LHCN-M2 (cell line): ENCODE data around the gene HAGHL. TPM values are rescaled to one million over a fixed set of nuclear protein-coding genes. Genes with fewer than 3 reads are reported as not detected.
"Not testable (repeated sequence)": the region's sequence is repeated elsewhere in the genome, so short reads cannot be mapped to it uniquely, and the experiment has no call there.

Source experiments
- DNase-seq: peaks from one replicate; pipeline ENCODE4 v3.0.0-alpha.2; 2012; ENCODE audit warnings: low read depth
- total RNA-seq: library from RNA; depleted of rRNA; stranded (reverse); fragments of >200 nt; gene quantifications from 2 replicates; pipeline ENCODE4 v1.2.3, GENCODE V29; 2014

HAGHL gene
- total RNA-seq, 1 experiment from 2014 or later: 19.2 TPM

DNA sequence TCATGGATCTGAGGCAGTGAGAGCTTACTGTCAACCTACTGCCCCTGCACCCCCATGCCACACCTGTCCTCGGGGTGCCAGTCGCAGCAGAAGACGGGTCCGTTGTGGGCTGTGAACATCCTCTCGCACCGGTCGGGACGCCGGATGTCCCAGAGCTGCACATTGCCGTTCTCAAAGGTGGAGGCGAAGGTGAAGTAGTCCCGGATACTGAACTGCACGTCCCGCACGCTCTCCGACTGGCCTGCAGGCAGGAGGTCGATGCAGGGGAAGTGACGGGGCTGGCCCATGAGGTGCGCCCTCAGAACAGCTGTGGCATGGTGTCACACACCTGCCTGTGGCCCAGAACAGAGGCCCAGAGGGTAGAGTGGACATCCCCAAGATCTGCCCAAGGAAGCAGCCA lies 39.4 kb upstream of the HAGHL start:
- no peak for DNase-seq

- no peak for DNase-seq
Measured at GRCh38 chr16:689175-689897, 37.6 kb upstream of the HAGHL start.

DNA sequence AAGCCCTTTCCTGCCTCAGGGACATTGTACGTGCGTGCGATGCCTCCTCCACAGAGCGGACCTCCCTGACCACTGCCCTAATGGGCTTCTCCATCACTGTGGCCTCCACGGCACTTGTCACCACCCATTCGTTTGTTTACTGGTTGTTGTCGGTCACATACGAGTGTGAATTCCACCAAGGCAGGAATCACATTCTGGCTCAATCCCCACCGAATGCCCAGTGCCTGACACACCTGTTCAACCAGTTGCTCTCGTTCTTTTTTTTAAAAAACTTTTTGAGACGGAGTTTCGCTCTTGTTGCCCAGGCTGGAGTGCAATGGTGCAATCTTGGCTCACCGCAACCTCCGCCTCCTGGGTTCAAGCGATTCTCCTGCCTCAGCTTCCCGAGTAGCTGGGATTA lies 35.7 kb upstream of the HAGHL start:
- DNase-seq: not testable (repeated sequence)

DNA sequence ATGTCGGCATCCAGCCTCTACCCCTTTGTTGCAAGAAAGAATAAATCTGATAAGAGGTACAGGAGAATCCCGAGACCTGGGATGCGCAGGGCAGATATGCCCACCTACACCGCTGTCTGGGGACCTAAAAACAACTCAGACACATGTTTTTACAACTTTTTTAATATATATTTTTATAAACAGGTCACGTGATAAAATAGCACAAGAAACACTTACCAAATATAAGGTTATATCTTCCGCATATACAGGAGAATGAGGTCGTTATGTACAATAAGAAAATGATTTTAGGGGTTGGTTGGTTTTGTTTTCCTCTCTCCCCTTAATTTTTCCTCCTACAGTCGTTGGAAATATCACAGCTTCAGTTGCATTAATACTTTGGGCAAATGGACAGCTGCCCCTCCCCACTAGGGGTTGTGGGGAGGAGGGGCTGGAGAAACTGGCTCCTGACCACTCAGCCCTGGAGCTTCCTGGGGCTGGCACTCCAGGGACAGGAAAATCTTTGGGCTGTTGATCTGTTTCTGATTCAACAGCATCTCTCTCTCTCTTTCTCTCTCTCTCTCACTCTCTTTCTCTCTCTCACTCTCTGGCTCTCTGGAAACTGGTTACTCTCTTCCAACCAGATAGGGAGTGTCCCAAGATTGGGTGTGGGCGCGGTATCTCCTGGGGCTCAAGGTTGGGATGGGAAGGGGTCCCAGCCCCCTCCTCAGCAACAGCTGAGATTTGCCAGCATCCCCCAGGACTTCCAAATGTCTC lies 34.4 kb upstream of the HAGHL start:
- DNase-seq: no peak

DNA sequence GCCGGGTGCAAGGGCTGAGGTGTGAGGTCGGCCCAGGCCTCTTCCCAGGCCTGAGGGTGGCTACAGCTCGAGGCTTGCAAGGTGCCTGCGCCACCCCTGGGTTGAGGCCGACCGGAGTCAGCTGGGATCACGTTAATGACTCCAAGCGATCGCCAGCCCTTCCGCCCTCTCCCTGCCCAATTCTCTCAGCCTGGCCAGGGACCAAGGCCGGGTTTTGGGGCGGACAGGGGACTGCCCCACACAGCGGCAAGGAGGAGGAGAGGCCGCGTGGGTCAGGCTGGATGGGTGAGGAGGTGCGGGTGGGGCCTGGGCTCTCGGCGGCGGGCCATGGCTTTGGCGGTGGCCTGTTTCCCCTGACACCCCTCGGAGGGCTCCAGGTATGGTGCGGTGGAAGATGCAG lies 33.5 kb upstream of the HAGHL start:
- no peak for DNase-seq

DNA sequence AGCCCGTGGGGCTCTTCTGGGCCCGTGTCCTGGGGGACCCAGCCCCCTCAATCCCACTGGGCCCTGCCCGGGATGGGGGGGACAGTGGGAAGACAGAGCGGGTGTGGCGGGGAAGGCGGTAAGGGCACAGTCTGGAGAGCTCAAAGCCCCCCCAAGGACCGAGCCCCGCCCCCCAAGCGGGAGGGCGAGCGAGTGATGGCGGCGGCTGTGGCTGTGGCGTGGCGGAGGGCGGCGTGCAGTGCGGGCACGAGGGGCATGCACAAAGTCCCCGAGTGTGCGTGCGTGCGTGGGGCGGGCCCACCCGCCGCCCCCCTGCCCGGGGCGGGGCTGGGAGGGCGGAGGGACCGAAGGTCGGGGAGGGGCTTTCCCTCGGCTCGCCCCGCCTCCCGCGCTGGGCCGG lies 33.1 kb upstream of the HAGHL start:
- no peak for DNase-seq

- DNase-seq: no peak
Measured at GRCh38 chr16:694187-694862, 32.6 kb upstream of the HAGHL start.

- DNase-seq: no peak
Measured at GRCh38 chr16:694863-695354, 32.0 kb upstream of the HAGHL start.

DNA sequence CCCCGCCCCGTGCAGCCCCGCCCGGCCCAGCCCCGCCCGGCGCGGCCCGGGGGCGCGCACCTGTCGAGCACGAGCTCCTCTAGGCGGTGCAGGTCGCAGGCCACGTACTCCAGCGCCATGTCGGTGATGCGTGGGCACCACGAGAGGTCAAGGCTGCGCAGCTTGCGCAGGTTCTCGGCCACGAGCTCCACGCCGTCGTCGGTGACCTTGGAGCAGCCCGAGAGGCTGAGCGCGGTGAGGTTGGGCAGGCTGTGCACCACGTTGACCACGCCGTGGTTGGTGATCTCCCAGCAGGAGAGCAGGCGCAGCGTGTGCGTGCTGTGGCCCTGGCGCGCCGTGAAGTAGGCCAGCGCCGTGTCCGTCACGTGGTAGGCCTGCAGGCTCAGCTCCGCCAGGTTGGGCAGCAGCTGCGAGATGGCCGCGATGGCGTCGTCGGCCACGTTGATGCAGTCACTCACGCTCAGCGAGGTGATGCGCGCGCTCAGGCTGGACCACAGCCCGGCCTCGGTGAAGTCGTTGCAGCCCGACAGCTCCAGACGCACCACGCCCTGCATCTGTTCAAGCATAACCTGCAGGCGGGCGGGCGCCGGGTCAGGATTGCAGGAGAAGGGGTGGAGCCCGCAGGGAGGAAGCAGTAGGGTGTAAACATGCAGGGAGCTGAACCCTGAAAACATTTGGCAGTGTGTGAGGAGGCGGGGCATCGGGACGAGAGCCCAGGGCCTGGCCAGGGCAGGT lies 31.4 kb upstream of the HAGHL start:
- DNase-seq: no peak

DNA sequence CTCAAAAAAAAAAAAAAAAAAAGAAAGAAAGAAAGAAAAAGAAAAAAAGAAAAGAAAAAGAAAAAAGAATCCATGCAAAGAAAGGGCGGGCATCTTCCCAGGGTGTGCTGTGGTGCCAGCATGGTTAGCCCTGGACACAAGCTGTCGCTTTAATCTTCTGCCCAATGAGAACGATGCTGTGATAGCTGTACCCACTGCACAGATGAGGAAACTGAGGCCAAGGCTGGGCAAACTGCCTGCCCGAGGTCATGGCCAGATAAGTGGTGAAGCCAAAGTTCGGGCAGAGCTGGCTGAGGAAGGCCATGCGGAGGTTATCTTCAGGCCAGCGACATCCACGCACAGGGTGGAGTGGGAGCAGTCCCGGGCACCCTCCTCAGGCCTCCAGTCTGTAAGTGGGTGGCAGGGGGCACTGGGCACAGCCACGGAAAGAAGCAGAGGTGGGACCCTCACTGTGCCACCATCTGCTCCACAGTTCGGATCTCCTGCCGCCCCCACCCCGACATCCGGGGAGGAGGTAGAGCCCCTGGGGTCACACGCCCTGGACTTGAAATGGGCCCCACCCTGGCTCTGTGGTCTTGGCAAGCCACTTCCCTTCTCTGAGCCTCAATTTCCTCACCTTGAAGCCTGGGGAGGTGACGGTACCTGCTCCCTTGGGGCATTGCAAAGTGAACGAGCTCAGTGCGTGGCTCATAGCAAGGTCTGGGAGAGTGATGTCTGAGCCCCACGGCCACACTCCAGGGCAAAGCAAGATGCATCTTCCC lies 27.8 kb upstream of the HAGHL start:
- no peak for DNase-seq

- no peak for DNase-seq
Measured at GRCh38 chr16:700684-701584, 26.0 kb upstream of the HAGHL start.

GRCh38 chr16:702341-702740 lies 24.6 kb upstream of the HAGHL start:
- DNase-seq: no peak

GRCh38 chr16:703406-703805 lies 23.5 kb upstream of the HAGHL start:
- DNase-seq: no peak

DNA sequence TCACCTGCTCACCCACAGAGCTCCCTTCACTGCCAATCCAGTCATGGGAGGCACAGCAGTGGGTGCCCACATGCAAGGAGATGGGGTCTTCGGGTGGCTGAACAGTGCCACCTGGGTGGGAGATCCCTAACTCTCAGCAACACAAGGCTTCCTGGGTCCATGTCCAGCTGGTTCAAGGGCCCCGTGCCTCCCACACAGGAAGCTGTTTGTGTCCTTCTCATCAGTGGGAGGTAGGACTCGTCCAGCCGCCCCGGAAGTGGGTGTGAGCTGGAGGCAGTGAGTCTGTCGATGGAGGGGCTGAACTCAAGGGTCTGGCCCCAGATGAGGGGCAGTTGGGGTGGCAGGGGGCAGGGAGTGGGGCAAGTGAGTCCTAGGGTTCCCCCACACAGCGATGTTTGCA lies 22.9 kb upstream of the HAGHL start:
- DNase-seq: no peak

GRCh38 chr16:704552-705380 lies 22.1 kb upstream of the HAGHL start:
- no peak for DNase-seq

DNA sequence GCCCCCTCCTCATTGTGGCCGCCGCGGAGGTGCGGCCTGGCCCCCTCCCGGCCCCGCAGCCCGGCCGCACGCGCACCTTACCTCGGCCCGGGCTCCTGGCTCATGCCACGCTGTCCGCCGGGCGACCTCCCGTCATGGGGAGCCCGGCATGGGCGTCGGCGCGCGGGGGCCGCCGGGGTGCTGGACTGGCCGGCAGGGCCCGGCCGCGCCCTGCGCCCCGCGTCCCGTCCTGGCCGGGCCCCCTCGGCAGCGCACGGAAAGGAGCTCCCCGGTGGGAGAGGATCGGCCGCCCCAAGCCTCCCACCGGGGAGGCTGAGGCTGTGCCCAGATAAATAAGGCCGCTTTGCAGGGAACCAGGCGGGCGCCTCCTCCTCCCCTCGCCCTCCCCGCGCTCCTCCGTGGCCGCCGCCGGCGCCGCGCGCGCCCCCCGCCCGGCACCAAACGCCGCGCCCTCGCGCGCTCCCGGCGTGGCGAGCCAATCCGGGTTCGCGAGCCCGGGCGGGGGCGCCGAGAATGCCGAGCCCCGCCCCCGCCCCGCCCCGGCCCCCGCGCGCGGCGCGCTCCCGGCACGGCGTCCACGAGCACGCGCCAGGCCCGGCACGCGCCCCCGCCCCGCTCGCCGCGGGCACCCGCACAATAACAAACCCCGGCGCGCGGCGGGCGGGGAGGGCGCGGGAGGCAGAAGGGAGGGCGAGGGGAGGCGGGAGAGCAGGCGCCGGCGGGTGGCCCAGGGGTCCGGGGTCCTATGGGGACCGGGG lies 21.3 kb upstream of the HAGHL start, which contains the start of gene FBXL16:
TSS of gene FBXL16 (minus strand) at position 371 of the 758 bp plus-strand sequence. CDS start 8,396 bp downstream, outside the sequence.
- DNase-seq: no peak

GRCh38 chr16:706189-707061 lies 20.5 kb upstream of the HAGHL start:
- no peak for DNase-seq
